Smooth muscle cell (in vitro differentiated cells): ENCODE results near the gene COL1A2. TPM values are rescaled to one million over a fixed set of nuclear protein-coding genes. Genes with fewer than 3 reads are reported as not detected.

Experiments
- DNase-seq: peaks from one replicate; lab custom pipeline; 2025; ENCODE audit not compliant: unreplicated experiment; lab: John Stamatoyannopoulos, UW
- H2AFZ ChIP-seq: fragments of 200-600 bp; sonication (generic); 2 replicates; pipeline ENCODE4 v1.6.0; 2016; ENCODE audit warnings: antibody characterized with exemption, low read depth, mild to moderate bottlenecking
- H3F3A ChIP-seq: fragments of 200-600 bp; sonication (generic); 2 replicates; pipeline ENCODE4 v1.6.0; 2017; ENCODE audit warnings: antibody characterized with exemption, low read depth
- H3K27ac ChIP-seq: fragments of 200-600 bp; sonication (generic); 2 replicates; pipeline ENCODE4 v1.5.1; 2016; ENCODE audit warnings: low read depth, mild to moderate bottlenecking
- H3K27me3 ChIP-seq: fragments of 200-600 bp; sonication (generic); 2 replicates; pipeline ENCODE4 v1.6.1; 2016; ENCODE audit warnings: low read depth, mild to moderate bottlenecking
- H3K36me3 ChIP-seq: fragments of 200-600 bp; sonication (generic); 2 replicates; pipeline ENCODE4 v1.5.1; 2016; ENCODE audit warnings: low read depth
- H3K4me1 ChIP-seq: fragments of 200-600 bp; sonication (generic); 2 replicates; pipeline ENCODE4 v1.5.1; 2016; ENCODE audit warnings: low read depth
- H3K4me2 ChIP-seq: fragments of 200-600 bp; sonication (generic); 2 replicates; pipeline ENCODE4 v1.6.0; 2016; ENCODE audit warnings: mild to moderate bottlenecking
- H3K4me3 ChIP-seq: fragments of 200-600 bp; sonication (generic); 2 replicates; pipeline ENCODE4 v1.5.1; 2016; ENCODE audit warnings: mild to moderate bottlenecking
- H3K79me2 ChIP-seq: fragments of 200-600 bp; sonication (generic); 2 replicates; pipeline ENCODE4 v1.6.0; 2016; ENCODE audit warnings: low read depth, mild to moderate bottlenecking
- H3K9ac ChIP-seq: fragments of 200-600 bp; sonication (generic); 2 replicates; pipeline ENCODE4 v1.6.0; 2016; ENCODE audit warnings: low read depth
- H3K9me3 ChIP-seq: fragments of 200-600 bp; sonication (generic); replicated peaks from 2 replicates; pipeline ENCODE4 v1.5.1; 2016; ENCODE audit warnings: low read depth
- H4K20me1 ChIP-seq: fragments of 200-600 bp; sonication (generic); 2 replicates; pipeline ENCODE4 v1.6.0; 2016; ENCODE audit warnings: low read depth
- CTCF ChIP-seq: fragments of 200-600 bp; sonication (generic); IDR thresholded peaks from 2 replicates; pipeline ENCODE4 v1.5.1; 2017; ENCODE audit warnings: borderline replicate concordance, mild to moderate bottlenecking, antibody characterized with exemption; ENCODE audit not compliant: insufficient read depth, poor library complexity, severe bottlenecking
- WGBS: methylation state at CpG from one replicate; pipeline ENCODE4 v1.1.7; 2016; ENCODE audit warnings: low lambda C conversion rate; 5-methylcytosine and 5-hydroxymethylcytosine counted together
- polyA plus RNA-seq: library from polyadenylated mRNA; unstranded; fragments of >200 nt; fragmentation: Nextera tagmentation; extraction: Ambion mirVana; gene quantifications from 2 replicates; pipeline ENCODE4 v1.2.1, GENCODE V29; 2016
- total RNA-seq: library from RNA; depleted of rRNA; stranded (reverse); fragments of >200 nt; gene quantifications from 2 replicates; pipeline ENCODE4 v1.2.3, GENCODE V29; 2014

Gene COL1A2
- total and polyA plus RNA-seq, 2 experiments from 2014 or later = 4,221 to 10,006 TPM

- H3F3A ChIP-seq = no peaks in the 10 kb centered on the region
- H2AFZ ChIP-seq = no peak overlapping the region
- no peaks in the 10 kb centered on the region for H4K20me1 ChIP-seq
- no peak for TF ChIP-seq CTCF
- H3K79me2 ChIP-seq = no peaks in the 10 kb centered on the region
- no peaks in the 10 kb centered on the region for H3K36me3 ChIP-seq
- H3K27ac ChIP-seq = no peak overlapping the region
- H3K9ac ChIP-seq = no peak overlapping the region
- no peak overlapping the region for H3K4me3 ChIP-seq
- H3K9me3 ChIP-seq = peaks cover 9% of the 10 kb centered on the region
- WGBS = 88% methylated on average over 5 of the region's 5 CpGs
- no peak overlapping the region for H3K4me2 ChIP-seq
- no peak for DNase-seq
- H3K4me1 ChIP-seq = no peaks in the 10 kb centered on the region
- peaks cover 8% of the 10 kb centered on the region for H3K27me3 ChIP-seq
Observed at GRCh38 chr7:94476251-94476840, 81.7 kb downstream of the COL1A2 start.

- Histone ChIP-seq H2AFZ (no peak overlapping the region), H3F3A (no peaks in the 10 kb centered on the region), H3K27me3 (peaks cover 8% of the 10 kb centered on the region), H3K36me3 (no peaks in the 10 kb centered on the region), H3K4me2 (no peak overlapping the region), H3K4me1 (no peaks in the 10 kb centered on the region), H3K9ac (no peak overlapping the region), H3K27ac (no peak overlapping the region), H3K4me3 (no peak overlapping the region), H3K79me2 (no peaks in the 10 kb centered on the region), H4K20me1 (no peaks in the 10 kb centered on the region), H3K9me3 (no peaks in the 10 kb centered on the region)
- 87% methylated on average over 1 of the region's 1 CpG for WGBS
- no peak for TF ChIP-seq CTCF
- no peak for DNase-seq
Observed at GRCh38 chr7:94477878-94478277, 83.2 kb downstream of the COL1A2 start.

- Histone ChIP-seq H3K4me2 (no peak overlapping the region), H3F3A (no peaks in the 10 kb centered on the region), H4K20me1 (no peaks in the 10 kb centered on the region), H2AFZ (no peak overlapping the region), H3K4me3 (no peak overlapping the region), H3K27ac (no peak overlapping the region), H3K27me3 (peaks cover 8% of the 10 kb centered on the region), H3K4me1 (no peaks in the 10 kb centered on the region), H3K9me3 (no peaks in the 10 kb centered on the region), H3K36me3 (no peaks in the 10 kb centered on the region), H3K79me2 (no peaks in the 10 kb centered on the region), H3K9ac (no peak overlapping the region)
- TF ChIP-seq CTCF = no peak
- WGBS = 90% methylated on average over 3 of the region's 3 CpGs
- no peak for DNase-seq
Observed at GRCh38 chr7:94478648-94479214, 84.0 kb downstream of the COL1A2 start.

Other genes with a start within 250 kb of the COL1A2 start
- gene CASD1, start 114.9 kb downstream of the COL1A2 start, total RNA-seq = 29.9 and 33.6 TPM in 2 replicates
- 8.0 and 9.8 TPM in 2 replicates for gene CASD1, start 114.9 kb downstream of the COL1A2 start, polyA plus RNA-seq